Measurements from ENCODE around the gene PABPN1. TPM values are rescaled to one million over a fixed set of nuclear protein-coding genes. Genes with fewer than 3 reads are reported as not detected.

Gene PABPN1
- polyA plus RNA-seq, 1 experiment: 119 TPM

GRCh38 chr14:23294734-23295561 is 26.3 kb upstream of the PABPN1 start:
- ChIA-PET POLR2A (interaction anchor here (0.6 kb wide), 1 partner anchor 17 kb away, joined by 7 read pairs; no protein-coding TSS in a partner anchor), CTCF (interaction anchor here (0.6 to 2.4 kb wide), 19 partner anchors 9 to 757 kb away, joined by 3 to 15 read pairs (median 3); partner anchors contain the start of genes BCL2L2, HOMEZ and NGDN)
- DNase-seq (ENCODE audit: low read depth): no peak
- TF ChIP-seq, protein P1, sequence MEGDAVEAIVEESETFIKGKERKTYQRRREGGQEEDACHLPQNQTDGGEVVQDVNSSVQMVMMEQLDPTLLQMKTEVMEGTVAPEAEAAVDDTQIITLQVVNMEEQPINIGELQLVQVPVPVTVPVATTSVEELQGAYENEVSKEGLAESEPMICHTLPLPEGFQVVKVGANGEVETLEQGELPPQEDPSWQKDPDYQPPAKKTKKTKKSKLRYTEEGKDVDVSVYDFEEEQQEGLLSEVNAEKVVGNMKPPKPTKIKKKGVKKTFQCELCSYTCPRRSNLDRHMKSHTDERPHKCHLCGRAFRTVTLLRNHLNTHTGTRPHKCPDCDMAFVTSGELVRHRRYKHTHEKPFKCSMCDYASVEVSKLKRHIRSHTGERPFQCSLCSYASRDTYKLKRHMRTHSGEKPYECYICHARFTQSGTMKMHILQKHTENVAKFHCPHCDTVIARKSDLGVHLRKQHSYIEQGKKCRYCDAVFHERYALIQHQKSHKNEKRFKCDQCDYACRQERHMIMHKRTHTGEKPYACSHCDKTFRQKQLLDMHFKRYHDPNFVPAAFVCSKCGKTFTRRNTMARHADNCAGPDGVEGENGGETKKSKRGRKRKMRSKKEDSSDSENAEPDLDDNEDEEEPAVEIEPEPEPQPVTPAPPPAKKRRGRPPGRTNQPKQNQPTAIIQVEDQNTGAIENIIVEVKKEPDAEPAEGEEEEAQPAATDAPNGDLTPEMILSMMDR (IDR thresholded peaks at IDR 0.05; ENCODE audit: insufficient read depth, low read depth, low read length): peak; percentile 90
- Histone ChIP-seq H3K27me3 (ENCODE audit: control insufficient read depth, insufficient read depth, low read length) (no peaks in the 10 kb centered on the region), H3K36me3 (ENCODE audit: control insufficient read depth, insufficient read depth, low read length) (peaks cover 1% of the 10 kb centered on the region; the same call in 1 of the 2 replicates), H3K4me3 (ENCODE audit: low read depth, low read length) (no peak overlapping the region)

- H3K4me3 ChIP-seq (ENCODE audit: low read depth, low read length): no peak overlapping the region
- ChIA-PET POLR2A (interaction anchor here (0.6 kb wide), 1 partner anchor 11 kb away, joined by 9 read pairs; the partner anchor contains the start of gene BCL2L2), CTCF (interaction anchor here (0.6 to 3.3 kb wide), 9 partner anchors 9 to 386 kb away, joined by 3 to 12 read pairs (median 3); partner anchors contain the start of genes HOMEZ and NGDN)
- H3K27me3 ChIP-seq (ENCODE audit: control insufficient read depth, insufficient read depth, low read length): no peaks in the 10 kb centered on the region
- TF ChIP-seq, protein P1 (IDR thresholded peaks at IDR 0.05; ENCODE audit: insufficient read depth, low read depth, low read length): no peak
- peaks cover 1% of the 10 kb centered on the region; the same call in 1 of the 2 replicates for H3K36me3 ChIP-seq (ENCODE audit: control insufficient read depth, insufficient read depth, low read length)
- DNase-seq (ENCODE audit: low read depth): no peak
These were observed 25.1 kb upstream of the PABPN1 start for GRCh38 chr14:23296012-23296777.

GRCh38 chr14:23297096-23297495 is 24.2 kb upstream of the PABPN1 start:
- no peaks in the 10 kb centered on the region for H3K27me3 ChIP-seq (ENCODE audit: control insufficient read depth, insufficient read depth, low read length)
- ChIA-PET POLR2A (interaction anchor here (0.6 kb wide), 1 partner anchor 10 kb away, joined by 9 read pairs; the partner anchor contains the start of gene BCL2L2), CTCF (interaction anchor here (0.6 to 3.3 kb wide), 7 partner anchors 10 to 176 kb away, joined by 3 to 12 read pairs (median 3); partner anchors contain the start of genes BCL2L2, HOMEZ and PABPN1)
- DNase-seq (ENCODE audit: low read depth): no peak
- no peak overlapping the region for H3K4me3 ChIP-seq (ENCODE audit: low read depth, low read length)
- peaks cover 1% of the 10 kb centered on the region; the same call in 1 of the 2 replicates for H3K36me3 ChIP-seq (ENCODE audit: control insufficient read depth, insufficient read depth, low read length)
- TF ChIP-seq, protein P1 (IDR thresholded peaks at IDR 0.05; ENCODE audit: insufficient read depth, low read depth, low read length): no peak

DNA sequence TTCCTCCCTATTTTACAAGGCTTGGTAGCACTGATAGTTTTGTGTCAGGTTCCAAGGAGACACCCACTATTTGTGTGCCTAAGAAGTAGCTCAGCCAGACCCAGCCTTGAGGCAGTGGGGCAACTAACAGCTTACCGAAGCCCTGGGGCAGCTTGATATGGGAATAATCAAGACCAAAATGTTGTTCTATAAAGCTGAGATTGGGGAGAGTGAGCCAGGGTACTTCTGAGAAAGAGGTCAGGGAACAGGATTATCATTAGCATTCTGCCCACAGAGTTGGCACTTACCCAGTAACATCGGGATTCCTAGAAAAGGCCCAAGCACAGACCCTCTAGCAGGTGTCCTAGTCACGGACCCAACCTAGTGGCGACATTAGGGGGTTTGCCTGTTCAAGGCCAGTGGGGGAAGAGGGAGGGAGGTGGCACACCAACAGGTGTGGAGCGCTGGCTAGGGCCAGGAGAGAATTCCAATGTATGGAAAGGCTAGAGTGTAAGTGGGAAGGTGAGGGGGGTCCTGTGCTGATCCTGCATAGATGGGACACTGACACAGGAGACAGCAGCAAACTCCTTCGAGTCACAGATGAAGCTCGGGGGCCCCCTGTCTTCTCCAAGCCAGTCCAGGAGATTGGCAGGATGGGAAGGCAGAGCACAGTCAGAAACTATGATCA is 23.5 kb upstream of the PABPN1 start:
- peaks cover 1% of the 10 kb centered on the region; the same call in 1 of the 2 replicates for H3K36me3 ChIP-seq (ENCODE audit: control insufficient read depth, insufficient read depth, low read length)
- no peaks in the 10 kb centered on the region for H3K27me3 ChIP-seq (ENCODE audit: control insufficient read depth, insufficient read depth, low read length)
- ChIA-PET CTCF (interaction anchor here (0.6 to 3.3 kb wide), 8 partner anchors 9 to 177 kb away, joined by 3 to 12 read pairs (median 4); partner anchors contain the start of genes BCL2L2, HOMEZ and PABPN1), POLR2A (no interaction called here)
- TF ChIP-seq, protein P1 (IDR thresholded peaks at IDR 0.05; ENCODE audit: insufficient read depth, low read depth, low read length): no peak
- DNase-seq (ENCODE audit: low read depth): no peak
- H3K4me3 ChIP-seq (ENCODE audit: low read depth, low read length): no peak overlapping the region
